Fibroblast of villous mesenchyme (primary cell): Measurements from ENCODE around the gene LIPJ. TPM values are rescaled to one million over a fixed set of nuclear protein-coding genes. Genes with fewer than 3 reads are reported as not detected.

ENCODE experiments used
- DNase-seq: peaks from one replicate; pipeline ENCODE4 v3.0.0-alpha.2; 2010; ENCODE audit warnings: low read depth
- H3K4me3 ChIP-seq: 2 replicates; pipeline ENCODE4 v1.5.1; 2011; ENCODE audit warnings: low read depth, mild to moderate bottlenecking, low read length
- total RNA-seq: library from RNA; depleted of rRNA; stranded (reverse); fragments of >200 nt; gene quantifications from 2 replicates; pipeline ENCODE4 v1.2.3, GENCODE V29; 2012
- TF ChIP-seq, protein P1 (sequence below): IDR thresholded peaks from 2 replicates; pipeline ENCODE4 v1.5.1; 2012; ENCODE audit warnings: low read depth, mild to moderate bottlenecking, low read length; ENCODE audit not compliant: insufficient read depth

LIPJ gene
- total RNA-seq, 1 donor, result under 0.01 TPM

DNA sequence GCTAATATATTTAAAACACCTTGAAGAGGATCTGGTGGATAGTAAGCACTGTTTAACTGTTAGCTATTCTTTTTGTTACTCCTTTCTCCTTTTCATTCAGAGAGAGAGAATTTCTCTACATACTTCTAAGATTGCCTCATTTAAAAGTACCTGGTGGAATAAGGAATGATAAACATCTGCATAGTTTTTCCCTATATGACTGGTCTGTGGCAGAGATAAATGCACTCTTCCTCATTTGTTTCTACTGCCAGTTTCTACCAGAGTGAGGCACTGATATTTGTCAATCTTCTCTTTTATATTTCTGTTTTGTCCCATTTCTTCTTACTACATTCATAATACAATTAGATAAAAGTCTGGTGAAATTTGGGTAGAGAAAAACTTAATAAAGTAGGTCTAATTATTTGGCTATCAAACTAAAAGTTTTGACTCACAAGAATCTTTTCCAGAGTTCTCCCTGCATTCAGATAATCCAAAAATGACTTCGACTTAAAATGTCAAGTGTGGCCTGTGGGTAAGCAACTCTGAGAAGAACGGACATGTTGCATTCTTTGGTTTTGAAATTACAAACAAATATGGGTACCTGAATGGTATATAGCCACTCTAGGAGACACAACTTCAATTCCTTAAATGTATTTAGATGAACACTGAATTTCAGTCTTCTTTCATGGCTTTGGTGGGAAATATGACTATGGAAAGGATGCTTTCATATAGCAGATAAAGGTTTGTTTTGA lies 42.3 kb upstream of the LIPJ start:
- TF ChIP-seq, protein P1, sequence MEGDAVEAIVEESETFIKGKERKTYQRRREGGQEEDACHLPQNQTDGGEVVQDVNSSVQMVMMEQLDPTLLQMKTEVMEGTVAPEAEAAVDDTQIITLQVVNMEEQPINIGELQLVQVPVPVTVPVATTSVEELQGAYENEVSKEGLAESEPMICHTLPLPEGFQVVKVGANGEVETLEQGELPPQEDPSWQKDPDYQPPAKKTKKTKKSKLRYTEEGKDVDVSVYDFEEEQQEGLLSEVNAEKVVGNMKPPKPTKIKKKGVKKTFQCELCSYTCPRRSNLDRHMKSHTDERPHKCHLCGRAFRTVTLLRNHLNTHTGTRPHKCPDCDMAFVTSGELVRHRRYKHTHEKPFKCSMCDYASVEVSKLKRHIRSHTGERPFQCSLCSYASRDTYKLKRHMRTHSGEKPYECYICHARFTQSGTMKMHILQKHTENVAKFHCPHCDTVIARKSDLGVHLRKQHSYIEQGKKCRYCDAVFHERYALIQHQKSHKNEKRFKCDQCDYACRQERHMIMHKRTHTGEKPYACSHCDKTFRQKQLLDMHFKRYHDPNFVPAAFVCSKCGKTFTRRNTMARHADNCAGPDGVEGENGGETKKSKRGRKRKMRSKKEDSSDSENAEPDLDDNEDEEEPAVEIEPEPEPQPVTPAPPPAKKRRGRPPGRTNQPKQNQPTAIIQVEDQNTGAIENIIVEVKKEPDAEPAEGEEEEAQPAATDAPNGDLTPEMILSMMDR, result no peak
- H3K4me3 ChIP-seq, result no peak overlapping the region
- DNase-seq, result no peak

DNA sequence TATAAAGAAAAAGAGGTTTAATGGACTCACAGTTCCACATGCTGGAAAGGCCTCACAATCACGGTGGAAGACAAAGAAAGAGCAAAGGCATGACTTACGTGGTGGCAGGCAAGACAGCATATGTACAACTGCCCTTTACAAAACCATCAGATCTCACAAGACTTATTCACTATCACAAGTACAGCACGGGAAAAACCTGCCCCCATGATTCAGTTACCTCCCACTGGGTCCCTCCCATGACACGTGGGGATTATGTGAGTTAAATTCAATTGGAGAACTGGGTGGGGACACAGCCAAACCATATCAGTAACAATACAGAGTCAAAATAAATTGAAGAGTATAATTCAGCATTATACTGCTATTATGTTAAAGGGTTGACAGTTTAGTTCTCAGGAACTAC lies 41.2 kb upstream of the LIPJ start:
- no peak for DNase-seq
- TF ChIP-seq, protein P1, result no peak
- H3K4me3 ChIP-seq, result no peak overlapping the region

DNA sequence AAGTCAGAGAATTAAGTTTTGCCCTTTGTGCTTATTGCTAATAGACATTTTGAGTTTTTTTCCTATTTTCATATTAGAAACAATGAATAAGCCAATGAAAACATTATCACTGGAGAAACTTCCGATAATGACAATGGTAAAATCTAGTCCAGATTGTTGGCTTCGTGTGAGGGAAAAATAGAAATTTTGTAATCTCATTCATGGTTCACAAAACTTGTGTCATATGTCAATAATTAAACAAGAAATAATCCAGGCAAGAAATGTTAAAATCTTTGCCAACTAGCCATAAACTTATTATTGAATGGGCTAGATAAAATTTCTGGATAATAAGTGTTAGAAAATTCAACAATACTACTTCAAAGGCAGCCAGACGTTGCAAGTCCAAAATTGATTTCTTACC lies 40.1 kb upstream of the LIPJ start:
- DNase-seq, result no peak
- H3K4me3 ChIP-seq, result no peak overlapping the region
- TF ChIP-seq, protein P1, result no peak

DNA sequence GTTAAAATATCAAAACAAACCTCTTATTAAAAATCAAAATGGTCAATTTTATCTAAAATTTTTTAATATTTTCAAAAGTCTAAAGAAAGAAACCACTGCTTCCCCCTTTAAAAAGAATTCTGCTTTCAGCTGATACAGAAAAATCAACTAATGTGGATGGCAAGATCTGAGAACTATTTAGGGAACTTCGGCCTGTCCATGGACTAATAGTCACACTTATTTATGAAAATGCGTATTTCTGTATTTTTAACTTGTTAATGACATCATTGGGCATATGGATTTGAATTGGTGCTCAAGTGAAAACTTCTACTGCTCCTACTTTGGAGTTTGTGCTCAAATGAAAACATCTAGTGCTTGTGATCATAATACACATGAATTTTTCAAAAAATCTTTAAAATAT lies 35.3 kb upstream of the LIPJ start:
- H3K4me3 ChIP-seq, result no peak overlapping the region
- TF ChIP-seq, protein P1, result no peak
- DNase-seq, result no peak

DNA sequence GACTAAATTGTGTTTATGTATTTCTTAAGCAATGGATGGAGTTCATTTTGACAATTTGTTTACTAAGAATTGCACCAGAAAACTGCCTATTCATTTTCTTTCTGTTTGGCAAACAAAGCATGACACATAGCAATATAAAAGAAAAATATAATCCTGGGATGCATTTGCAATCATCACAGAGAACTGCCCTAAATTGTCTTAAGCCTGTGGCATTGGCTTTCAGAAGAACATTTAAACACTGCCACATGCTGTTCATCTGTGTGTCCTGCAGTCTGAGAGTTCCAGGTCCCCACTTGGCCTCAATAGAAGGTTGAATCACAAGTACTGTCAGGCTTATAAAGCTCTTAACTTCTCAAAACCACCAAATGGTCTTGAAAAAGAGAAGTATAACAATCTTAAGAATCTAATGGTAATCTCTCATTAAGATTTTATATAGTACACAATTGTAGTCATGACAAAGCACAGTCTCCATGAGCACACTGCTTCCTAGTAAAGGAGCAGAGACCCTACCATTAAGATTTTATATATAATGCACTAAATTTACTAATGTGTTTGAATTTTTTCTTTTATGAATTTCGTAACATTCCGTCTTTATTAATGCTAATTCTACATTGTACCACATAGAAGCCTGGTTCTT lies 33.3 kb upstream of the LIPJ start:
- peak; percentile 85 for DNase-seq
- no peak overlapping the region for H3K4me3 ChIP-seq
- TF ChIP-seq, protein P1, result peak; percentile 88

DNA sequence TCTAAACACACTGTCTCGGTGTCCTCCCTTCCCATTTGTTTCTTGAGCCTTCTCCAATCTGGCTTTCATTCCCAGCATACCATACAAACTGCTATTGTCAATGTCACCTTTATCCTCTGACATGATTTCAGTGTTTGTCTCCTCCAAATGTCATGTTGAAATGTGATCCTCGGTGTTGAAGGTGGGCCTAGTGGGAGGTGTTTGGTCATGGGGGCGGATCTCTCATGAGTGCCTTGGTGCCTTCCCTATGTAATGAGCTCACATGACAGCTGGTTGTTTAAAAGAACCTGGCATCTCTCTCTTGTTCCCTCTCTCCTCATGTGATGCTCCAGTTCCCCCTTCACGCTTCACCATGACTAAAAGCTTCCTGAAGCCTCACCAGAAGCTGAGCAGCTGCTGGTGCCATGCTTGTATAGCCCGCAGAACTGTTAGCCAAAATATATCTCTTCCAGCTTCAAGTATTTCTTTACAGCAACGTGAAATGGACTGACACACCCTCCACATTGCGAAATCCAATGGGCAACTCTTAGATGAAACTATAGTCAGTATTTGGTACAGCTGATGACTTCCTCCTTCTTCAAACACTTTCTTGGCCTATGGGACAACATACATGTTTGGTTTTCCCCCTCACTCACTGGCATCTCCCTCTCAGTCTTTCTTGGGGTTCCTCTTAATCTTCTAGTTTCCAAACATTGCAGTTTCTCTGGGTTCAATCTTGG lies 31.2 kb upstream of the LIPJ start:
- no peak overlapping the region for H3K4me3 ChIP-seq
- no peak for DNase-seq
- TF ChIP-seq, protein P1, result no peak
